ENCODE data around the gene CLMP. TPM values are rescaled to one million over a fixed set of nuclear protein-coding genes. Genes with fewer than 3 reads are reported as not detected.

CLMP gene
- total RNA-seq, 2 donors from 2014 or later: 10.1 to 22.1 TPM

- no peaks in the 10 kb centered on the region for H3K27me3 ChIP-seq
- H3K9me3 ChIP-seq: no peaks in the 10 kb centered on the region
- DNase-seq (no peak), ATAC-seq (no peak)
- intact Hi-C loops (cut with DNase I): no loop called here
- H3K27ac ChIP-seq: no peak overlapping the region
- H3K4me3 ChIP-seq: no peak overlapping the region
- TF ChIP-seq CTCF (IDR thresholded peaks at IDR 0.05) (no peak), POLR2A (IDR thresholded peaks at IDR 0.05) (no peak)
- H3K36me3 ChIP-seq (replicated peaks in 1 of 2; ENCODE audit: insufficient read depth in 1 of 2, low read depth in 2 of 2): no peaks in the 10 kb centered on the region
- H3K4me1 ChIP-seq: peaks cover 6% of the 10 kb centered on the region
- 81 to 96% methylated on average over 4 of the region's 4 CpGs for WGBS, 2 donors
Measured at GRCh38 chr11:123148965-123149364, 46.1 kb downstream of the CLMP start.

- DNase-seq (peak in 2 of 4 donors; percentile 12 to 25), ATAC-seq (peak; percentile 35)
- Histone ChIP-seq H3K9me3 (no peaks in the 10 kb centered on the region), H3K27me3 (no peaks in the 10 kb centered on the region), H3K36me3 (replicated peaks in 1 of 2; ENCODE audit: insufficient read depth in 1 of 2, low read depth in 2 of 2) (no peaks in the 10 kb centered on the region), H3K4me3 (no peak overlapping the region), H3K4me1 (peaks cover 6% of the 10 kb centered on the region), H3K27ac (peak overlapping the region in 2 of 4 donors; percentile 28 to 49)
- 62 to 66% methylated on average over 4 to 9 of the region's 9 CpGs for WGBS, 2 donors
- TF ChIP-seq POLR2A (IDR thresholded peaks at IDR 0.05) (no peak), CTCF (IDR thresholded peaks at IDR 0.05) (no peak)
- intact Hi-C loops (cut with DNase I): no loop called here
Measured at GRCh38 chr11:123145661-123146060, 49.4 kb downstream of the CLMP start.

GRCh38 chr11:123145220-123145619, 49.8 kb downstream of the CLMP start:
- Histone ChIP-seq H3K36me3 (replicated peaks in 1 of 2; ENCODE audit: insufficient read depth in 1 of 2, low read depth in 2 of 2) (no peaks in the 10 kb centered on the region), H3K27me3 (no peaks in the 10 kb centered on the region), H3K9me3 (no peaks in the 10 kb centered on the region), H3K27ac (peak overlapping the region in 2 of 4 donors; percentile 28 to 49), H3K4me1 (peaks cover 6% of the 10 kb centered on the region), H3K4me3 (no peak overlapping the region)
- DNase-seq (peak; percentile 57 to 87 (median 76)), ATAC-seq (peak; percentile 99)
- WGBS, 2 donors: 21 to 44% methylated on average over 13 of the region's 13 CpGs
- intact Hi-C loops (cut with DNase I): no loop called here
- TF ChIP-seq CTCF (IDR thresholded peaks at IDR 0.05): no peak
- TF ChIP-seq POLR2A (IDR thresholded peaks at IDR 0.05): no peak

GRCh38 chr11:123144707-123145106, 50.3 kb downstream of the CLMP start:
- H3K36me3 ChIP-seq (replicated peaks in 1 of 2; ENCODE audit: insufficient read depth in 1 of 2, low read depth in 2 of 2): no peaks in the 10 kb centered on the region
- no peaks in the 10 kb centered on the region for H3K27me3 ChIP-seq
- 34 to 55% methylated on average over 3 of the region's 3 CpGs for WGBS, 2 donors
- no peak overlapping the region for H3K27ac ChIP-seq
- TF ChIP-seq CTCF (IDR thresholded peaks at IDR 0.05) (no peak), POLR2A (IDR thresholded peaks at IDR 0.05) (no peak)
- DNase-seq (no peak), ATAC-seq (no peak)
- no peaks in the 10 kb centered on the region for H3K9me3 ChIP-seq
- intact Hi-C loops (cut with DNase I): no loop called here
- peaks cover 6% of the 10 kb centered on the region for H3K4me1 ChIP-seq
- no peak overlapping the region for H3K4me3 ChIP-seq

- intact Hi-C loops (cut with DNase I): no loop called here
- Histone ChIP-seq H3K4me3 (no peak overlapping the region), H3K36me3 (replicated peaks in 1 of 2; ENCODE audit: insufficient read depth in 1 of 2, low read depth in 2 of 2) (no peaks in the 10 kb centered on the region), H3K27ac (no peak overlapping the region), H3K9me3 (no peaks in the 10 kb centered on the region), H3K4me1 (peaks cover 6% of the 10 kb centered on the region), H3K27me3 (no peaks in the 10 kb centered on the region)
- no peak for ATAC-seq
- DNase-seq: no peak
- WGBS, 2 donors: 82% methylated on average over 2 of the region's 2 CpGs; no CpG with 5 or more reads in 1 of the 2 donors
- TF ChIP-seq CTCF (IDR thresholded peaks at IDR 0.05) (no peak), POLR2A (IDR thresholded peaks at IDR 0.05) (no peak)
Measured at GRCh38 chr11:123143921-123144320, 51.1 kb downstream of the CLMP start.

Measured in body of pancreas (tissue), 4 donors.